UCSD-AML1 (cell line): Measurements from ENCODE around the gene TVP23A.
"Not testable (repeated sequence)": the region's sequence is repeated elsewhere in the genome, so short reads cannot be mapped to it uniquely, and the experiment has no call there.

ENCODE experiments used
- DNase-seq: peaks from one replicate; lab custom pipeline; 2025; ENCODE audit not compliant: unreplicated experiment; lab: John Stamatoyannopoulos, UW

The TVP23A gene

GRCh38 chr16:10752843-10753523 is 65.6 kb downstream of the TVP23A start:
- peak; percentile 40 for DNase-seq

GRCh38 chr16:10751291-10751697 is 67.3 kb downstream of the TVP23A start:
- DNase-seq = no peak

- no peak for DNase-seq
These were observed 67.8 kb downstream of the TVP23A start for GRCh38 chr16:10750793-10751192.

- no peak for DNase-seq
These were observed 72.8 kb downstream of the TVP23A start for GRCh38 chr16:10745841-10746240.

GRCh38 chr16:10744370-10745030 is 74.1 kb downstream of the TVP23A start:
- DNase-seq = no peak

GRCh38 chr16:10743610-10744369 is 74.8 kb downstream of the TVP23A start, which contains the start of gene NUBP1:
TSS of gene NUBP1 (plus strand) at chr16:10743842. CDS start at chr16:10743864, 22 bp downstream.
- peak; percentile 99 for DNase-seq

DNA sequence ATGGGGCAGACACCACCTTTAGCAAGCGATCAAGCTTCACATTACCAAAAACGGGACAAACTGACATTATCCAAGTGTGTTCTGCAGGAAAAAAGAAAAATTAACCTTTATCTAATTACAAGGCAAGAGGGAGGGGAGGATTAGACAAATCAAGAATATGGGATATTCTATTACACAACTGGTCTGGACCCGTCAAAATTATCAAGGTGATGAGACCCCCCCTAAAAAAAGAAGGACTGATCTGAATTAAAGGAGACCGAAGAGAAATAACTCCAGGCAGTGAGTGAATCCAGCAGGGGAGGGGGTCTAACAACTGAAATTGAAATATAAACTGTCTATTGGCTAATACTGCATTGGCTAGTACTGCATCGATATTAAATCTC is 75.4 kb downstream of the TVP23A start:
- no peak for DNase-seq

GRCh38 chr16:10741844-10742243 is 76.8 kb downstream of the TVP23A start:
- DNase-seq = no peak

GRCh38 chr16:10741249-10741648 is 77.3 kb downstream of the TVP23A start:
- DNase-seq = not testable (repeated sequence)

DNA sequence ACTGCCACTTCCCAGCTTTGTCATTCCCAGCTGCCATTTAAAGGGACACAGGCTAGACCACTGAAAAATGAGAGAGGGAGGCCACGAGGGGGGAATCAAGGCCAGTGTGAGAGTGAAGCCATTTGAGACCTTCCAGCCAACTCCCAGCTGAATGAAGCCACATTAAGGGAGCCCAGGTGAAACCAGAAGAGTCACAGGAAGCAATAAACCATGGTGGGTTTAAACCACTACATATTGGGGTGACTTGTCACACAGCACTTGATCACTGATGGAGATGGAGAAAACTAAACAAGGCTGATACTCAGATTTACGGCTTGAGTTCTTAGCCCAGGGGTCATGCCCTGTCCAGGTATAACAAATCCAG is 77.8 kb downstream of the TVP23A start:
- DNase-seq = no peak

DNA sequence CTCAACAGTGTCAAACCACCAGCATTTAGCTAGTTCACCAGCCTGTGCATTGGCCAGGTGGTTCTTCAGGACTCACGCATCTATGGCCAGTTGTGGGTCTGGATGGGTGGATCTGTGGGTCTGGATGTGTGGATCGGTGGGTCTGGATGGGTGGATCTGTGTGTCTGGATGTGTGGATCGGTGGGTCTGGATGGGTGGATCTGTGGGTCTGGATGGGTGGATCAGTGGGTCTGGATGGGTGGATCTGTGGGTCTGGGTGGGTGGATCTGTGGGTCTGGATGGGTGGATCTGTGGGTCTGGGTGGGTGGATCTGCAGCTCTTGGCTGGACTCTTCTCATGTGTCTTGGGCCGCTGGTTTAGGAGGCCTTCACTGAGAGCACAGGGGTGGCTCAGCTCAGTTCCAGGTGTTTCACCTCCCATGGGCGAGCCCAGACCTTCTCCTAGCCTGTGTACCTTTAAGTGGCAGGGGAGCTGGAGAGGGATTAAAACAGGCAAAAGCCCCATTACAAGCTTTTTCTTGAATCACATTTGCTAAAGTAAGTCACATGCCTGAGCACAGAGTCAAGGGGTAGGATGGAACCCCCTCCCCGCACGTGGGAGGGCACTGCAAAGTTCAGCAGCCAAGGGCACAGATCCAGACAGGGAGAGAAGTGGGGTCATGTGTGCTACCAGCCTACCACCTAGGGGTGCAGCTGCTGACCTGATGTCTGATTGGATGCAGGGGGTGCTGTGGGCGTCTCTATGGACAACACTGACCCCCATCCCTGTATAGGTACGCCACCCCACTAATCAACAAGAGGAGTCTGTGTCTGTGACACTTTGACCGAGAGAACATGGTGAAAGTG is 78.4 kb downstream of the TVP23A start:
- DNase-seq = no peak

DNA sequence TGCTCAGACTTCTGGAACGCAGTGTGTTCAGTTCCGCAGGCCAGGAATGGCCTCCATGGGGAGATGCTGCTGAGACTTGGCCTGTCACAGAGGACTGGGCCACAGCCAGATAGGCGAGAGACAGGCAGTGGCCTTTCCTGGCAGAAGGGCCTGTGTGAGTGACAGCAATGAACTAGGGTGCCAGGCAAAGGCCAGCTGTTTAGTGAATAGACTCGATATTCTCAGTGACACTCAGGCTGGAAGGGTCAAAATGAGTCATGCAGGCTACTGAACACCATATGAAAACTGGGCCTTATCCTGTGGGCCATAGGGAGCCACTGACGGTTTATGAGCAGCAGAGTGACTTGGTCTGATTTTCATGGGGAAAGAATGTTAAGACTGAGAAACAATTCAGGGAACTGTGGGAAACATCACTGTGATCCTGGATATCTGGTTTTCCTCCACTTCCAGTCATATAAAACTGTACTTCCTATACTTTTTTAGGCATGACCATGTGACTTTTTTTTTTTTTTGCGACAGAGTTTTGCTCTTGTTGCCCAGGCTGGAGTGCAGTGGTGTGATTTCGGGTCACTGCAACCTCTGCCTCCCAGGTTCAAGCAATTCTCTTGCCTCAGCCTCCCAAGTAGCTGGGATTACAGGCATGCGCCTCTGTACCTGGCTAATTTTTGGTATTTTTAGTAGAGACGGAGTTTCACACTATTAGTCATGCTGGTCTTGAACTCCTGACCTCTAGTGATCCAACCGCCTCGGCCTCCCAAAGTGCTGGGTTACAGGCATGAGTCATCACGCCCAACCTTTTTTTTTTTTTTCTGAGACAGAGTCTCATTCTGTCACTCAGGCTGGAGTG is 80.1 kb downstream of the TVP23A start:
- no peak for DNase-seq

GRCh38 chr16:10737068-10737625 is 81.4 kb downstream of the TVP23A start:
- peak; percentile 58 for DNase-seq

DNA sequence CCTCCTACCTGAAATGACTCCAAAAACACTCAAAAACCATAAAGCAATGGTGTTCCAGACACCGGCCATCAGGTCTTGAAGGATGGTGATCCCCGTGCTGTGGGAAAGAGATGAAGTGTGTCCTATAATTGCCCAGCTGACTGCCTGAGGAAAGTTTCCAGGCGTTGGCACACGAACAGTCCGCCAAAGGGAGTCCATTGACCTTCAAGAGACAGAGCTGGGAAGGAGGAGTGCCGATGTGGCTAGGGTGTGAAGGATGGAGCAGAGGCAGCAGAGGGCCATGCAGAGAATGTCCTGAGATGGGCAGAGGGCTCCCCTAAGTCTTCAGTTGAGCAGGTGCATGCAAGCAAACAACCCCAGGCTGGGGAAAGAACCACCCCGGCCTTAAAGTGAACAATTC is 86.8 kb downstream of the TVP23A start:
- DNase-seq = no peak

DNA sequence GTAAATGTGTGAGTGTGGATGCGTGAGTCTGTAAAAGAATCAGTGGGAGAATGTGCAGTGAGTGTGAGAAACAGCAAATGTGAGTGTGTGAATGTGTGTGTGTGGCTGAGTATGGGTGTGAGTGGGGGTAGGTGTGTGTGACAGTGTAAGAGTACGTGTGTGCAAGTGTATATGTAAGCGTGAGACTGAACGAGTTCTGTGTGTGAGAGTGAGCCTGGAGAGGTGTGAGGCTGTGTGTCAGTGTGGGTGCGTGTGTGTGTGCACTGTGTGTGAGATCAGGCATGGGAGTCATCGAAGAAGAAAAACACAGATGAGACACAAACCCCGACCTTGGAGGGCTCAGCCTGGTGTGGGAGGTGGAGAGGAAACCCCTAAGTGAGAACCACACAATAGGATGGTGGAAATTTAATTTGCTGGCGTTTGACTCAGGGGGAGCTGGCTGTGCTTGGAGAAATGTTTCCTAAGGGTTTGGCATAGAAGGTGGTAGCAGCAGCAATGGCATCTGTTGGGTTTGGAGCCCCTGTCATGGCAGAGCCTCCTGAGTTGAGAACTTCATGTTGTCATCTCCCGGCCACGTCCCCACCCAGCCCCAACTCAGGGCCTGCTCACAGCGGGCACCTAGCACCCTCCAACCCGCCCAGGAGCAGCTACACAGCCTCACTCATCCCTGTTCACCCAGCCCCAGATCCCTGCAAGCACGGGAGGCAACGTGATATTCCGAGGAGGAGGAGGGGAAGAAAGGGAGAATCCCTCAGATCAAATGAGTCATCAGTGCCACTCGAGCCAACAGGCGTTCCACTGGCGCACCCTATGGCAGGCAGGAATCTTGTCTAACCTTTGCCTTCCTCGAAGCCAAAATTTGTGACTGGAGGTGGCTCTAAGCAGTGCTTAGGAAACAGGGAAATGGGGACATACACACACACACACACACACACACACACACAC is 89.2 kb downstream of the TVP23A start:
- DNase-seq = no peak

GRCh38 chr16:10728003-10728887 is 90.3 kb downstream of the TVP23A start:
- no peak for DNase-seq
